HG02642 (cell line): ENCODE data around the gene ULBP3.
"Not testable (repeated sequence)": the region's sequence is repeated elsewhere in the genome, so short reads cannot be mapped to it uniquely, and the experiment has no call there.

ENCODE experiments used
- ATAC-seq: cut with Tn5 transposase; IDR thresholded peaks from one replicate; pipeline ENCODE4 v1.9.1; 2021; ENCODE audit warnings: mild to moderate bottlenecking; ENCODE audit not compliant: unreplicated experiment, poor library complexity

The ULBP3 gene

GRCh38 chr6:150021870-150022269 is 47.1 kb downstream of the ULBP3 start:
- not testable (repeated sequence) for ATAC-seq

DNA sequence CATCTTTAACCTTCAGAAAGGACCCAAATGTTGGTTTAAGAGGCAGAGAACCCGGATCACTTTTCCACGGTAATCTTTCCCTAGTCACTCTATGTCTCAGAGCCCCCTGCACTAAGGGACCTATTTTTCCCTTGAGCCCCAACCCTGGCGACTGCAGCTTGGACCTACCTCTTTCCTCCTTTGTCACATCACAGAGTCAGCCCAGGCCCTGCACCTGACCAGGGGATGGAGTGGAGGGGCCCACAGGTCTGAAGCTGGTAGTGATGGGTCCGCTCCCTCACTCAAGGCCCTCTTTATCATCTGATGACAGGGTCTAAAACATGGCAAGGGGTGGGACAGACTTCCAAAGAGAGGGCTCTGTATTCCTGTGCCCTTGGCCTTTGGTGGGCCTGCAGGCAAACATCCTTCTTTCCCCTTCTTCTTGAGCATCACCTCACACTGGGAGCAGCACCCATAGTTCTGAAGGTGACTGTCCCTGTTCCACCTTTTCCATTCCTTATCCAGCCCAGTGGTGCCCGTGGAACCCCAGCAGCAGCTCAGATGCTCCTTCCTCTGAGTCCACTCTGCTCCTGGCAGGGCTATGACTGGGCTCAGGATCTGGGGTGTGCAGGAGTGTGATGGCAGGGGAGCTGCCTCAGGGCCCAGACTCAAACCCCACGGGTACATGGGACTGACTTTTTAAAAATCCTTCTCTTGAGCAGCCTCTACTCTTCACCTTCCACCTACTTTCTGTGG is 49.9 kb downstream of the ULBP3 start:
- ATAC-seq = no peak

GRCh38 chr6:150017186-150017521 is 51.8 kb downstream of the ULBP3 start:
- not testable (repeated sequence) for ATAC-seq

GRCh38 chr6:150016324-150017185 is 52.4 kb downstream of the ULBP3 start:
- no peak for ATAC-seq

DNA sequence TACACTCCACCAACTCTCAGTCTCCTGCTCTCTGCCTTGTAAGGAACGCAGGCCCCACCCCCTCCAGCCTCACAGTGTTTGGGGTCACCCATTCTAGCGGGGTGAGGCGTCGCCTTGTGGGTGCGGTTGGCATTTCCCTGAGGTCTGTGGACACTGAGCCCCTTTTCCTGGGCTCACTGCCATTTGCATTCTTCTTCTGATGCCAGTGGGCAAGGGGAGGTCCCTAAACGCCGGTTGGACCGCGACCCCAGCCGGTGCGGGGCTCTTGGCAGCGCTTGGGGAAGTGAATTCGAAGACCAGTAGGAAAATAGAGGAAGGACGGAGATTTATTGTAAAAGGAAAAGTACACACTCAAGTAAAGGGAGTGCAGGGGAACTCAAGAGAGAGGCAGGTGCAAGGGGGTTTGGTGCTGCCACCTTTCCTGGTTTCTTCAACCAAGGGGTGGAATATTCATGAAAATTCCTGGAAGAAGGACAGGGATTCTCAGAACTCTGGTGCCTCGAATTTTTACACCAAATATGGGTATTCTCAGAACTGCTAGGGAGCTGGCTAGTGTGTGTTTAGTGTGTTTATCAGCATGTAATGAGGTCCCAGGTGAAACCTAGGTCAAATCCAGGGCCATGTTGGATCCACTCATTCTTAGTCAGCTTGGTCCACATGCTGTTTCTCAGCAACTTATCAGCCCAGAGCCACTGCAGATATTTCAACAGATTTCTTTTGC is 53.5 kb downstream of the ULBP3 start:
- ATAC-seq = not testable (repeated sequence)

- not testable (repeated sequence) for ATAC-seq
Observed at GRCh38 chr6:150014623-150015280, 54.2 kb downstream of the ULBP3 start.

GRCh38 chr6:150013785-150014622 is 54.9 kb downstream of the ULBP3 start:
- ATAC-seq = not testable (repeated sequence)

DNA sequence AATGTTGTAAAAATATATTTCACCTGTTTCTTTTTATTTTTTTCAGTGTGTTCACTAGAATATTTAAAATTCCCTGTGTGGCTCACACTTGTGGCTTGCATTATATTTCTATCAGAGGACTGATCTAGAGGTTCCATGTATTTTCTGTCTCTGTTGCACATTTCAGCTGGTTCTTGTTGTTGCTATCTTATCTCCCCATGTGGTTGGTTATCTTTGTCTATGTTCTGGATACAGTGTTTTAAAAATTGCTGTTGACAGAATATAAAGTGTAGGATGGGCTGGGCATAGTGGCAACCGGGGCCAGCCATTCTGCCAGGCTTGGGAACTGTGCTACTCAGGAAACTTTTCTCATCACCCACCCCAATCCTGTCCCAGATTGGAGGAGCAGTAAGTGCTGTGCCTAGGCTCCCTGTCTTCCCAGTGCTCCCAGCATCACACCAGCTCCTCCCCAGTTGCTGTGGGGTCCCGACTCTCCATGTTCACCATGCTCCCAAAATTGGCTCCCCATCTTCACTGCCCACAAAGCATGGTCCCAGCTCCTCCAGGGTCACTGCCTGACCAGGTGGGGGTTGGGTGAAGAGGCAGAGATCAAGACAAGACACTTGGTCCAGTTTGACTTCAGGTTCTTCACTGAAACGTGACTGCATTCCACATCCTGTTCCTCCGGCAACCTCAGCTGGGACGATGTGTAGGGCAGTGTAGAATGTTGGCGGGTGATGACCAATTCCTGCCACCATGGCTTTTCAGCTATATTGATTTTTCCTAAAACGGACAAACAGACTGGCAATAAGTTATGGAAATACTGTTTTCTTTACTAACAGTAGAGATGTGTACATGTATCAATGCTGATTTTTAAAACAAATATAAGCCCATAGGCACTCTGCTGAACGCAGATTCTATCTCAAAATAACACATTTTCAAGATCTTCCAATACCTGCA is 55.8 kb downstream of the ULBP3 start:
- not testable (repeated sequence) for ATAC-seq
